ENCODE data around the gene SHISA6. TPM values are rescaled to one million over a fixed set of nuclear protein-coding genes. Genes with fewer than 3 reads are reported as not detected.

Gene SHISA6
- total RNA-seq, 1 experiment from 2014 or later, result 2.9 TPM

DNA sequence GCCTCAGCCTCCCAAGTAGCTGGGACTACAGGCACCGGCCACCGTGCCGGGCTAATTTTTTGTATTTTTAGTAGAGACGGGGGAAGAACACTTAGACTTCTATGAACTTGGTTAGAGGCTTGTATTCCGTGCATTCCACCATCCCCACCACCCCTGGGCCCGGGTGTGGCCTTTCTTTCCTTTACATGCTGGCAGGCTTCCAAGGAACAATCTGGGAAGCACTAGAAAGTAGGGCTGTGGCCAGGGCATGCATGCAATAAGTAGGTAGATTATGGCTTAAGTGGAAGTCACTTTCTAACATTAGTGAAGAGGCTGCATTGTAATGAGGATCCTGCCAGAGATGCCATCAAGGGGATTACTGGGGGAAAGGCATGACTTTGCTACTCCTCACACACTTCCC, 171.6 kb downstream of the SHISA6 start:
- Histone ChIP-seq H3K56ac (ENCODE audit: insufficient read length, low read depth, low read length) (no peak overlapping the region), H3K23ac (ENCODE audit: insufficient read length, low read depth, low read length) (no peak overlapping the region), H2BK12ac (ENCODE audit: insufficient read length, low read depth, low read length) (no peak overlapping the region), H2BK5ac (ENCODE audit: insufficient read length, low read length) (no peak overlapping the region), H4K5ac (ENCODE audit: insufficient read length, low read depth, low read length) (no peak overlapping the region), H3K79me1 (ENCODE audit: insufficient read depth, low read depth, low read length, poor library complexity, severe bottlenecking) (no peaks in the 10 kb centered on the region), H2AK5ac (ENCODE audit: insufficient read length, low read length) (no peak overlapping the region), H3K27ac (ENCODE audit: insufficient read length, low read depth, low read length) (no peak overlapping the region), H3K9me3 (ENCODE audit: control insufficient read depth, low read depth, low read length) (no peaks in the 10 kb centered on the region), H4K20me1 (ENCODE audit: control insufficient read depth, insufficient read depth, insufficient read length) (no peaks in the 10 kb centered on the region), H3K9ac (ENCODE audit: extremely low read depth, insufficient read length, low read length) (no peak overlapping the region), H3K18ac (ENCODE audit: insufficient read length, low read depth, low read length) (no peak overlapping the region), H3K4ac (ENCODE audit: low read depth, low read length) (no peak overlapping the region), H3K4me1 (ENCODE audit: insufficient read depth, low read length) (no peaks in the 10 kb centered on the region), H2BK120ac (ENCODE audit: low read depth, low read length, poor library complexity, severe bottlenecking) (no peak overlapping the region), H3T11ph (ENCODE audit: low read length) (no peak overlapping the region), H2AFZ (ENCODE audit: low read length) (no peak overlapping the region), H3K4me2 (ENCODE audit: insufficient read depth, insufficient read length, low read length) (no peak overlapping the region), H2BK20ac (ENCODE audit: low read depth, low read length, poor library complexity, severe bottlenecking) (no peak overlapping the region), H4K8ac (replicated peaks; ENCODE audit: insufficient read length, low read depth, low read length) (no peak overlapping the region), H3K27me3 (ENCODE audit: insufficient read depth, low read length) (no peaks in the 10 kb centered on the region), H3K23me2 (ENCODE audit: insufficient read length, low read depth, low read length, poor library complexity, severe bottlenecking) (no peaks in the 10 kb centered on the region), H4K91ac (ENCODE audit: insufficient read length, low read depth, low read length) (no peak overlapping the region), H3K79me2 (ENCODE audit: insufficient read depth, low read length) (no peaks in the 10 kb centered on the region), H3K14ac (ENCODE audit: insufficient read depth, low read length) (no peak overlapping the region), H2BK15ac (ENCODE audit: low read depth, low read length) (no peak overlapping the region)
- no peaks in the 10 kb centered on the region for H3K9me3 Mint-ChIP-seq
- no peak overlapping the region for H3K27ac Mint-ChIP-seq
- H3K36me3 Mint-ChIP-seq (ENCODE audit: insufficient read depth in 1 of 3, low read depth in 3 of 3), result no peaks in the 10 kb centered on the region
- TF ChIP-seq, protein P1, sequence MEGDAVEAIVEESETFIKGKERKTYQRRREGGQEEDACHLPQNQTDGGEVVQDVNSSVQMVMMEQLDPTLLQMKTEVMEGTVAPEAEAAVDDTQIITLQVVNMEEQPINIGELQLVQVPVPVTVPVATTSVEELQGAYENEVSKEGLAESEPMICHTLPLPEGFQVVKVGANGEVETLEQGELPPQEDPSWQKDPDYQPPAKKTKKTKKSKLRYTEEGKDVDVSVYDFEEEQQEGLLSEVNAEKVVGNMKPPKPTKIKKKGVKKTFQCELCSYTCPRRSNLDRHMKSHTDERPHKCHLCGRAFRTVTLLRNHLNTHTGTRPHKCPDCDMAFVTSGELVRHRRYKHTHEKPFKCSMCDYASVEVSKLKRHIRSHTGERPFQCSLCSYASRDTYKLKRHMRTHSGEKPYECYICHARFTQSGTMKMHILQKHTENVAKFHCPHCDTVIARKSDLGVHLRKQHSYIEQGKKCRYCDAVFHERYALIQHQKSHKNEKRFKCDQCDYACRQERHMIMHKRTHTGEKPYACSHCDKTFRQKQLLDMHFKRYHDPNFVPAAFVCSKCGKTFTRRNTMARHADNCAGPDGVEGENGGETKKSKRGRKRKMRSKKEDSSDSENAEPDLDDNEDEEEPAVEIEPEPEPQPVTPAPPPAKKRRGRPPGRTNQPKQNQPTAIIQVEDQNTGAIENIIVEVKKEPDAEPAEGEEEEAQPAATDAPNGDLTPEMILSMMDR (conservative IDR thresholded peaks at IDR 0.05), result no peak
- no CpG with 5 or more reads among the region's 6 CpGs for WGBS (ENCODE audit: extremely low coverage, insufficient read length, low lambda C conversion rate)
- no peak overlapping the region for H3K4me3 Mint-ChIP-seq
- no peak for DNase-seq
- H3K4me1 Mint-ChIP-seq, result no peaks in the 10 kb centered on the region
- no peaks in the 10 kb centered on the region for H3K27me3 Mint-ChIP-seq (ENCODE audit: low read depth)
